OCI-LY7 (cell line): Measurements from ENCODE around the gene NUDT17. TPM values are rescaled to one million over a fixed set of nuclear protein-coding genes. Genes with fewer than 3 reads are reported as not detected.

Source experiments
- BruUV-seq: library from RNA; stranded (reverse); fragments of 400-500 nt; replicated peaks from 2 replicates; lab custom pipeline; 2021; lab: Mats Ljungman, UMichigan
- CTCF ChIA-PET: fragments of 300-600 bp; sonication (Branson Sonifier 250); formaldehyde crosslinking; loops from one replicate; lab custom pipeline; 2022; ENCODE audit warnings: antibody characterized with exemption; ENCODE audit not compliant: unreplicated experiment; lab: Charles Lee
- POLR2A ChIA-PET: fragments of 300-600 bp; sonication (Branson Sonifier 250); formaldehyde crosslinking; loops from one replicate; lab custom pipeline; 2022; ENCODE audit warnings: antibody characterized with exemption; lab: Charles Lee
- DNase-seq: peaks from one replicate; pipeline ENCODE4 v3.0.0-alpha.2; 2015; ENCODE audit warnings: low spot score
- H2AFZ ChIP-seq: fragments of 200-600 bp; sonication (generic), shearing (Covaris generic); 2 replicates; pipeline ENCODE4 v1.6.1; 2014; ENCODE audit warnings: mild to moderate bottlenecking, antibody characterized with exemption, low read length, moderate library complexity
- H3K27ac ChIP-seq: fragments of 200-600 bp; sonication (generic); 2 replicates; pipeline ENCODE4 v1.5.1; 2014; ENCODE audit warnings: mixed run types, low read depth, mild to moderate bottlenecking, moderate library complexity, low read length, inconsistent platforms; ENCODE audit not compliant: poor library complexity, severe bottlenecking
- H3K36me3 ChIP-seq: fragments of 200-600 bp; sonication (generic); 2 replicates; pipeline ENCODE4 v1.6.1; 2014; ENCODE audit warnings: mild to moderate bottlenecking, antibody characterized with exemption, low read length, moderate library complexity, mixed read lengths; ENCODE audit not compliant: insufficient read depth
- H3K4me1 ChIP-seq: fragments of 200-600 bp; sonication (generic); 2 replicates; pipeline ENCODE4 v1.5.1; 2014; ENCODE audit warnings: mild to moderate bottlenecking, low read length; ENCODE audit not compliant: insufficient read depth, poor library complexity, severe bottlenecking
- H3K4me2 ChIP-seq: fragments of 200-600 bp; sonication (generic); 2 replicates; pipeline ENCODE4 v1.6.1; 2014; ENCODE audit warnings: mild to moderate bottlenecking, low read length
- H3K4me3 ChIP-seq: fragments of 200-600 bp; sonication (generic); 2 replicates; pipeline ENCODE4 v1.5.1; 2014; ENCODE audit warnings: mild to moderate bottlenecking, low read depth, low read length; ENCODE audit not compliant: poor library complexity, severe bottlenecking
- H3K79me2 ChIP-seq: fragments of 200-600 bp; sonication (generic); 2 replicates; pipeline ENCODE4 v1.6.1; 2016; ENCODE audit warnings: low read depth, mild to moderate bottlenecking, low read length, moderate library complexity, mixed read lengths; ENCODE audit not compliant: insufficient read depth
- H3K9me2 ChIP-seq: fragments of 200-600 bp; sonication (generic); 2 replicates; pipeline ENCODE4 v1.6.1; 2016; ENCODE audit warnings: mild to moderate bottlenecking, low read length, mixed read lengths; ENCODE audit not compliant: insufficient read depth
- H3K9me3 ChIP-seq: fragments of 200-600 bp; sonication (generic); 2 replicates; pipeline ENCODE4 v1.6.1; 2014; ENCODE audit warnings: mild to moderate bottlenecking, mixed run types, low read length, mixed read lengths
- H4K20me1 ChIP-seq: fragments of 200-600 bp; sonication (generic); 2 replicates; pipeline ENCODE4 v1.6.1; 2014; ENCODE audit warnings: mild to moderate bottlenecking, antibody characterized with exemption, low read length, moderate library complexity, mixed read lengths; ENCODE audit not compliant: insufficient read depth
- CTCF ChIP-seq: fragments of 200-600 bp; sonication (generic); conservative IDR thresholded peaks from 2 replicates; pipeline ENCODE4 v1.5.1; 2014; ENCODE audit warnings: mild to moderate bottlenecking, antibody characterized with exemption, low read length, moderate library complexity, mixed read lengths
- EZH2phosphoT487 ChIP-seq: fragments of 200-600 bp; sonication (generic); IDR thresholded peaks from 2 replicates; pipeline ENCODE4 v1.6.1; 2018; ENCODE audit warnings: low read depth, borderline replicate concordance, mild to moderate bottlenecking, mixed run types, antibody characterized with exemption, low read length, moderate library complexity, mixed read lengths
- intact Hi-C: fragments of 100-400 bp; cut with micrococcal nuclease; formaldehyde crosslinking; loops from one replicate; pipeline ENCODE4 v1.10.0; 2022; ENCODE audit not compliant: unreplicated experiment
- total RNA-seq, 2 experiments: library from RNA; depleted of rRNA in 1 of 2; stranded (reverse); fragments of >200 nt in 1 of 2; shearing (Covaris generic) in 1 of 2; gene quantifications; 2 replicates each; pipeline ENCODE4 v1.2.3, GENCODE V29; 2014 to 2022

The NUDT17 gene
- total RNA-seq, 2 experiments from 2014 or later: 16.9 to 39.3 TPM

- intact Hi-C loops: no loop called here
- Histone ChIP-seq H3K9me2 (no peaks in the 10 kb centered on the region), H3K4me3 (no peak overlapping the region), H3K36me3 (no peaks in the 10 kb centered on the region), H3K79me2 (no peaks in the 10 kb centered on the region), H3K27ac (no peak overlapping the region), H2AFZ (no peak overlapping the region), H3K9me3 (no peaks in the 10 kb centered on the region), H3K4me2 (no peak overlapping the region), H3K4me1 (no peaks in the 10 kb centered on the region), H4K20me1 (no peaks in the 10 kb centered on the region)
- TF ChIP-seq CTCF (no peak), EZH2phosphoT487 (no peak)
- CTCF ChIA-PET: interaction anchor here (1.0 kb wide), 1 partner anchor 9 kb away, joined by 3 read pairs; no protein-coding TSS in a partner anchor
- BruUV-seq: no TSS peak
- POLR2A ChIA-PET: interaction anchor here (1.0 kb wide), 1 partner anchor 123 kb away, joined by 3 read pairs; no protein-coding TSS in a partner anchor
- DNase-seq: no peak
Measured at GRCh38 chr1:145889722-145890121, 44.3 kb downstream of the NUDT17 start.

GRCh38 chr1:145891143-145891542 is 45.7 kb downstream of the NUDT17 start:
- Histone ChIP-seq H4K20me1 (no peaks in the 10 kb centered on the region), H3K9me3 (no peaks in the 10 kb centered on the region), H3K4me3 (no peak overlapping the region), H3K79me2 (no peaks in the 10 kb centered on the region), H3K36me3 (no peaks in the 10 kb centered on the region), H3K4me1 (no peaks in the 10 kb centered on the region), H3K27ac (no peak overlapping the region), H2AFZ (no peak overlapping the region), H3K4me2 (no peak overlapping the region), H3K9me2 (no peaks in the 10 kb centered on the region)
- CTCF ChIA-PET: interaction anchor here (1.0 to 1.1 kb wide), 2 partner anchors 11 to 20 kb away, joined by 3 to 4 read pairs; no protein-coding TSS in a partner anchor
- BruUV-seq: no TSS peak
- TF ChIP-seq EZH2phosphoT487 (no peak), CTCF (no peak)
- POLR2A ChIA-PET: no interaction called here
- intact Hi-C loops: no loop called here
- DNase-seq: no peak
